ENCODE measurements around the gene CRACDL. TPM values are rescaled to one million over a fixed set of nuclear protein-coding genes. Genes with fewer than 3 reads are reported as not detected.
A peak's percentile ranks its signal among the peaks of the same experiment; 100 is the strongest.
"Not testable (repeated sequence)": the region's sequence is repeated elsewhere in the genome, so short reads cannot be mapped to it uniquely, and the experiment has no call there.

CRACDL gene
- total and polyA plus RNA-seq, 3 experiments from 2014 or later, result 0.22 to 1.2 (median 0.27) TPM

DNA sequence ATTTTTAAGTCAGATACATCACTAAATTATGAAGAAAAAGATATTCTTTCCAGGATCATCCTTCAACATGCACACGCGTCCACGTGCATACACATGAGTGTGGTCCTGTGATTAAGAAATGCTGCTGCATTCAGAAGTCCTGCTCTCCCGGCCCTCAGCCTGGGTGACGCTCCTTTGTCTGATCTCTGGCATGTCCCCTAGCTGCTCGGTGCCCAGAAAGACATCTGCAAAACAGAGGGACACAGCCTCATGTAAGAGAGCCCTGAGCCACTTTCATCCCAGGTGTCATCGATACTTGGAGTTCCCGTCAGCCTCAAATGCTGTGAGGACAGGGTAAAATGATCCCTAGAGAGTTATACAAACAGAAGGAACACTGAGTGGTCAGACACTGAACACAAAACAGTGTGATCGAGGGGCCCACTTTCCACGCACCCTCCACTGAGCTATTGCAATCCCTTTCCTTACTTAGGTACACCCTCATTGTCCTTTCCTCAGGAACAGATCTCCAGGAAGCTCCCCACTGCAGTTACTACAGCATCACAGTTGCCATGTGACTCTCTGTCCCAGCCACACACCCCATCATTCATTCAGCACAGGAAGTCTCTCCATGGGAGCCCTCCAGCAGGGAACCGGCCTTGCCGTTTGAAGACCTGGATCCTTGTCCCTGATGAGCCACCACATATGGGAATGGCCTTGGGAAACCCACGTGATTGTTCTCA, 32.1 kb downstream of the CRACDL start:
- POLR2A ChIA-PET, result no interaction called here
- Histone ChIP-seq H3K4me1 (ENCODE audit: insufficient read depth, low read length) (no peaks in the 10 kb centered on the region), H3K4me3 (ENCODE audit: low read length) (no peak overlapping the region), H3K27ac (ENCODE audit: low read depth, low read length) (no peak overlapping the region), H3K36me3 (ENCODE audit: insufficient read depth, low read length) (no peaks in the 10 kb centered on the region), H3K27me3 (ENCODE audit: insufficient read depth, low read length, poor library complexity, severe bottlenecking) (no peaks in the 10 kb centered on the region), H3K9me3 (ENCODE audit: low read length) (no peaks in the 10 kb centered on the region)
- Mint-ChIP-seq H3K27me3 (peaks cover 8 to 24% of the 10 kb centered on the region in 2 donors), H3K4me1 (peaks cover 4 to 5% (median 4%) of the 10 kb centered on the region in 3 donors), H3K9me3 (no peaks in the 10 kb centered on the region), H3K36me3 (peaks cover 0 to 3% (median 0%) of the 10 kb centered on the region in 3 donors), H3K27ac (no peak overlapping the region), H3K4me3 (no peak overlapping the region)
- no peak for DNase-seq
- CTCF ChIA-PET, result no interaction called here

DNA sequence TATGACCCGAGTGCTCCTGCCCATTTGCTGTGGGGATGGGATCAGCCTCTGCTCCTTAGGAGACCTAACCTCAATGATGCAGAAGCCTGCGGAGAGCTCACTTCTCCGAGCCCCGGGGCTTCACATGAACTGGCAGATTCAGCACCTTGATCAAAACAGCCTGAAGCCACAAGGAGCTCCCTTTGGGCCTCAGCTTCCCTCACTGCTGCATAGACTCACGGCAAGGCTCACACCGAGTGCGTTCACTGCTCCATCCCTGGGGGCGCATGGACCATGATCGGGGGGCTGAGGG, 33.0 kb downstream of the CRACDL start:
- ChIA-PET CTCF (no interaction called here), POLR2A (no interaction called here)
- H3K27me3 ChIP-seq (ENCODE audit: insufficient read depth, low read length, poor library complexity, severe bottlenecking), result no peaks in the 10 kb centered on the region
- no peak for DNase-seq
- no peaks in the 10 kb centered on the region for H3K4me1 ChIP-seq (ENCODE audit: insufficient read depth, low read length)
- H3K9me3 ChIP-seq (ENCODE audit: low read length), result no peaks in the 10 kb centered on the region
- no peaks in the 10 kb centered on the region for H3K36me3 ChIP-seq (ENCODE audit: insufficient read depth, low read length)
- H3K9me3 Mint-ChIP-seq, result no peaks in the 10 kb centered on the region
- H3K4me3 Mint-ChIP-seq, result no peak overlapping the region
- no peak overlapping the region for H3K27ac ChIP-seq (ENCODE audit: low read depth, low read length)
- H3K4me1 Mint-ChIP-seq, result no peaks in the 10 kb centered on the region
- no peak overlapping the region for H3K27ac Mint-ChIP-seq
- H3K27me3 Mint-ChIP-seq, result peaks cover 3 to 15% of the 10 kb centered on the region in 2 donors
- H3K4me3 ChIP-seq (ENCODE audit: low read length), result no peak overlapping the region
- peaks cover 0 to 3% (median 0%) of the 10 kb centered on the region in 3 donors for H3K36me3 Mint-ChIP-seq

DNA sequence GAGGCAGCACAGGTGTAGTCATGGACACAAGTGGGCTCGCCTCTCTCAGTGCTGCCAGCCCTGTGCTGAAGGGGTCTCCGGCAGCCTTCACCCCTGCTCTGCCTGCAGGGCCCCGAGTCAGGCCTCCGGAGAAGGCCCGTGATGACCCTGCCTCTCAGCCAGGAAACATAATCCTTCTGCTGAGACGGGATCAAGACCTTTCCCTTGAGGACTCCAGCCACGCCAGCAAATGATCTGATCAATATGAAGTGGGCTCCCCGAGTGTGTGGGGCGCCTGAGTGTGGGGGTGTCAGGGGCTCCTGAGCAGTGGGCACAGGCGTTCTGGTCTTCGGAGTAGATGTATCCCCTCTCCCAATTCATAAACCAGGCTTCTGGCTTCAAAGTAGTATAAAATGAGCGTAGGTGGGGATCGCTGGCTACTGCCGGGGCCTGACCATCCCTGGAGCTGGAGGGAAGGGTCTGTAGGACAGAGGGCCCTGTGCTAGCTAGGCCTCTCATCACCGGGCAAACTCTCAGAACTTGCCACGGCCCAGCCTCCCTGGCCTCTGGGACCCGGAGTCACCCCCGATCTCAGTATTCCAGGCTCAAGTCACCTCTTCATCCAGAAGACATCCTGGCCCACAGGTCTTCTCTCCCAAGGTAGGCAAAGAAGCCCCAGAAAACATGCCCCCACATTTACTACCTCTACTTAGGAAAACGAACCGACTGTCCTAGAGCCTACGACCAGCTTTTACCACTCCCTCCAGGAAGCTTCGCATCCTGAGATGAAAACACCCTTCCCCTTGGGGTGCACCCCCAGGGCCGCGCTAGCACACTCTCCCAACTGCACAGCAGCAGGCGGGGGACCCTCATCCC, 33.6 kb downstream of the CRACDL start:
- no peak for DNase-seq
- Mint-ChIP-seq H3K9me3 (no peaks in the 10 kb centered on the region), H3K36me3 (peaks cover 0 to 3% (median 0%) of the 10 kb centered on the region in 3 donors), H3K27me3 (peaks cover 1 to 9% of the 10 kb centered on the region in 2 donors), H3K27ac (no peak overlapping the region), H3K4me1 (no peaks in the 10 kb centered on the region), H3K4me3 (no peak overlapping the region)
- no peaks in the 10 kb centered on the region for H3K27me3 ChIP-seq (ENCODE audit: insufficient read depth, low read length, poor library complexity, severe bottlenecking)
- no peak overlapping the region for H3K27ac ChIP-seq (ENCODE audit: low read depth, low read length)
- POLR2A ChIA-PET, result no interaction called here
- CTCF ChIA-PET, result no interaction called here
- H3K4me3 ChIP-seq (ENCODE audit: low read length), result no peak overlapping the region
- no peaks in the 10 kb centered on the region for H3K36me3 ChIP-seq (ENCODE audit: insufficient read depth, low read length)
- no peaks in the 10 kb centered on the region for H3K9me3 ChIP-seq (ENCODE audit: low read length)
- H3K4me1 ChIP-seq (ENCODE audit: insufficient read depth, low read length), result no peaks in the 10 kb centered on the region

DNA sequence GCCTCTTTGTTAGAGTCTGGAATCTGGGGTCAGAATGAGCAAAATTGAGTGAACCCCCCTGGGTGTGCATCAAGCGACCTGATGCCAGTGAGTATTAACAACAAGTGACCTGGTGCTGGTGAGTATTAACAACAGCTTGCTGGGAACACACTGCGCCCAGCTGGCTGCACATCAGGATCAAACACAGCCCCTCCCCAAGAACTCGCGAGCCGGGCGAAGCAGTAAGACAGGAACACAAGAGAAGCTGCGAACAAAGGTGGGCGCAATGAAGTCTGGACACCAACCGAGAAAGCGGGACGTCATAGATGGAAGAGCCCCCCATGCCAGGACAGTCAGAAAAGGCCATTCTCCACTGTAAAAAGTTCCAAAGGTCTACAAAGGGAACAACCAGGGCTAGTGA, 34.3 kb downstream of the CRACDL start:
- Histone ChIP-seq H3K4me1 (ENCODE audit: insufficient read depth, low read length) (no peaks in the 10 kb centered on the region), H3K9me3 (ENCODE audit: low read length) (no peaks in the 10 kb centered on the region), H3K27ac (ENCODE audit: low read depth, low read length) (no peak overlapping the region), H3K27me3 (ENCODE audit: insufficient read depth, low read length, poor library complexity, severe bottlenecking) (no peaks in the 10 kb centered on the region), H3K4me3 (ENCODE audit: low read length) (no peak overlapping the region), H3K36me3 (ENCODE audit: insufficient read depth, low read length) (no peaks in the 10 kb centered on the region)
- Mint-ChIP-seq H3K27ac (no peak overlapping the region), H3K4me3 (no peak overlapping the region), H3K9me3 (no peaks in the 10 kb centered on the region), H3K27me3 (peaks cover 1 to 5% of the 10 kb centered on the region in 2 donors), H3K4me1 (no peaks in the 10 kb centered on the region), H3K36me3 (peaks cover 0 to 3% (median 0%) of the 10 kb centered on the region in 3 donors)
- POLR2A ChIA-PET, result no interaction called here
- CTCF ChIA-PET, result no interaction called here
- DNase-seq, result no peak

DNA sequence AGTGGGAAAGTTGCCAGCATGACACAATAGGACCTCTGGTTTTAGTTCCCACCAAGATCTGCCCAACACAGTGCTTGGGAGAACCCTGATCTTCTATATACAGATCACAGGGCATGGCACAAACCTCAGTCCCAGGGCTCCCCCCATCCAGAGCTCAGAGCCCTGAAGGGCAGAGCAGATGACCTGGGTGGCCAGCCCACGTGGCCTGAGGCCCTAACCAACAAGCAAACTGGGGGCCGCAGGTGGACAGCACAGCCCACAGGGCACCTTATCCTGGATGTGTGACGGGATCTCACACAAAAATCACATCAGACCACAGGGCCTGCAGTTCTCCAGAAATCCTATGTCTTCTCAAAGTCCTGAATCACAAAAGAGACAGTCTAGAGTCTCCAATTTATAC, 34.7 kb downstream of the CRACDL start:
- Histone ChIP-seq H3K27me3 (ENCODE audit: insufficient read depth, low read length, poor library complexity, severe bottlenecking) (no peaks in the 10 kb centered on the region), H3K9me3 (ENCODE audit: low read length) (no peaks in the 10 kb centered on the region), H3K4me3 (ENCODE audit: low read length) (no peak overlapping the region), H3K36me3 (ENCODE audit: insufficient read depth, low read length) (no peaks in the 10 kb centered on the region), H3K4me1 (ENCODE audit: insufficient read depth, low read length) (no peaks in the 10 kb centered on the region), H3K27ac (ENCODE audit: low read depth, low read length) (no peak overlapping the region)
- Mint-ChIP-seq H3K4me3 (no peak overlapping the region), H3K9me3 (no peaks in the 10 kb centered on the region), H3K27ac (no peak overlapping the region), H3K36me3 (peaks cover 0 to 3% (median 0%) of the 10 kb centered on the region in 3 donors), H3K27me3 (peaks cover 1 to 4% of the 10 kb centered on the region in 2 donors), H3K4me1 (no peaks in the 10 kb centered on the region)
- CTCF ChIA-PET, result no interaction called here
- DNase-seq, result no peak
- POLR2A ChIA-PET, result no interaction called here

DNA sequence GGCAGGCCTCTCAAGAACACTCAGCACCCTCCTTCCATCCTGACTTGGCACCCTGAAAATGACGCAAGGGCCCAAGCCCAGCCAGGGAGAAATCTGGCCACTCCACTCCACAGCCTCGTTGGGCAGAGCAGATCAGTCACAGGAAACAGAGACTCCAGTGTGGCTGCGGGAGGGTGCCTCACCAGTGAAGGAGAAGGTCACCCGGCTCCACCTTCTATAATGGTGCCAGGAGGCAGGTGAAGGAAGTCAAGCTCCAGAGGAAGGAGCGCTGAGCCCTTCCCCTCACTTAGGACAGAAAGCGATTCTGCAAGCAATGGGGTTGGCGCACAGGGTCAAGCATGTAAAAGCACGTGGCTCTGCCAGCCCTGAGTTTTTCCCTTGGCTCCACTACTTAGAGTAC, 35.3 kb downstream of the CRACDL start:
- H3K27ac Mint-ChIP-seq, result no peak overlapping the region
- no peak overlapping the region for H3K4me3 ChIP-seq (ENCODE audit: low read length)
- DNase-seq, result no peak
- peaks cover 0 to 3% (median 0%) of the 10 kb centered on the region in 3 donors for H3K36me3 Mint-ChIP-seq
- ChIA-PET POLR2A (no interaction called here), CTCF (no interaction called here)
- no peaks in the 10 kb centered on the region for H3K27me3 ChIP-seq (ENCODE audit: insufficient read depth, low read length, poor library complexity, severe bottlenecking)
- H3K36me3 ChIP-seq (ENCODE audit: insufficient read depth, low read length), result no peaks in the 10 kb centered on the region
- H3K4me1 Mint-ChIP-seq, result no peaks in the 10 kb centered on the region
- H3K9me3 ChIP-seq (ENCODE audit: low read length), result no peaks in the 10 kb centered on the region
- no peaks in the 10 kb centered on the region for H3K4me1 ChIP-seq (ENCODE audit: insufficient read depth, low read length)
- H3K27ac ChIP-seq (ENCODE audit: low read depth, low read length), result no peak overlapping the region
- H3K9me3 Mint-ChIP-seq, result no peaks in the 10 kb centered on the region
- H3K27me3 Mint-ChIP-seq, result peaks cover 4 to 5% of the 10 kb centered on the region in 2 donors
- no peak overlapping the region for H3K4me3 Mint-ChIP-seq

DNA sequence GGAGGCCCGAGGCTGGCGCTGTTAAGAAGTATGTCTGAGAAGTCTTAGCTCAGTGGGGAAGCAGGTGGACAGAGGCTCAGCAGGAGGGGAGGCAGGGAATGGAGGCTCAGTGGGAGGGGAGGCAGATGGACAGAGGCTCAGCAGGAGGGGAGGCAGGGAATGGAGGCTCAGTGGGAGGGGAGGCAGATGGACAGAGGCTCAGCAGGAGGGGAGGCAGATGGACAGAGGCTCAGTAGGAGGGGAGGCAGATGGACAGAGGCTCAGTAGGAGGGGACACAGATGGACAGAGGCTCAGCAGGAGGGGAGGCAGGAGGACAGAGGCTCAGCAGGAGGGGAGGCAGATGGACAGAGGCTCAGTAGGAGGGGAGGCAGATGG, 36.3 kb downstream of the CRACDL start:
- H3K27ac ChIP-seq (ENCODE audit: low read depth, low read length); H3K4me1 ChIP-seq (ENCODE audit: insufficient read depth, low read length); H3K27ac Mint-ChIP-seq; H3K9me3 ChIP-seq (ENCODE audit: low read length); H3K4me3 ChIP-seq (ENCODE audit: low read length); CTCF ChIA-PET; H3K36me3 Mint-ChIP-seq; DNase-seq; H3K9me3 Mint-ChIP-seq; H3K36me3 ChIP-seq (ENCODE audit: insufficient read depth, low read length); H3K27me3 Mint-ChIP-seq; H3K4me3 Mint-ChIP-seq; POLR2A ChIA-PET; H3K27me3 ChIP-seq (ENCODE audit: insufficient read depth, low read length, poor library complexity, severe bottlenecking); H3K4me1 Mint-ChIP-seq: not testable (repeated sequence)

DNA sequence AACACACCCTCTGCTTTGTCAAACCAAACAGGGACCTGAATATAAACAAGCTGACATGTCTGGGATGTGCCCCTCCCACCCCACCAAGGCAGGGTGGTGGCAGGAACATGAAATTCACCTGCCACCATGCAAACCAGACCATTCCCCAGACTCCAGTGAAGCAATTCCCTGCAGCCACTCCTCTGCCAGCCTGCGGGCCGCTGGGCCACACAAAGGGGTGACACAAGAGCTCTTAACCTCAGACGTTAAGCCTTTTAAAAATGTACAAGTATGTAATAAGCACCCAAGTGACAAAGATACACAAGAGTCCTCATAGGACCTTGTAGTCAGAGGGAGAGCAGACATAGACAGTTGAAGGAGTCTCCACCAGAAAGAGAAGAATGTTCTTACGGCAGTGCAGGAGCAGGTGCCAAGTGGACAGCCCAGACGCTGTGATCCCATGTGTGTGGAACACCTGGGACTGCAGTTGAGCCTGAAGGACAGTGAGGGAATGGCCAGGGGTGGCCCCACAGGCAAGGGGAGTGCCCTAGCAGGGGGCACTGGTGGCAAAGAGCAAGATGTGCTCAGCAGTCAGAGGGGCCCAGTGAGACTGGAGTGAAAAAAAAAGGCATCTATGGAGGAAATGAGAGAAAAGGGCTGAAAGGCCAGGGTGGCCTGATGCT, 36.9 kb downstream of the CRACDL start:
- Mint-ChIP-seq H3K27me3 (peaks cover 4 to 5% of the 10 kb centered on the region in 2 donors), H3K9me3 (no peaks in the 10 kb centered on the region), H3K36me3 (peaks cover 0 to 3% (median 0%) of the 10 kb centered on the region in 3 donors), H3K4me3 (no peak overlapping the region), H3K4me1 (no peaks in the 10 kb centered on the region), H3K27ac (peak overlapping the region in 1 of 8 donors; percentile 42)
- POLR2A ChIA-PET, result no interaction called here
- no peaks in the 10 kb centered on the region for H3K4me1 ChIP-seq (ENCODE audit: insufficient read depth, low read length)
- no peaks in the 10 kb centered on the region for H3K27me3 ChIP-seq (ENCODE audit: insufficient read depth, low read length, poor library complexity, severe bottlenecking)
- no peak for DNase-seq
- no peaks in the 10 kb centered on the region for H3K9me3 ChIP-seq (ENCODE audit: low read length)
- CTCF ChIA-PET, result no interaction called here
- H3K27ac ChIP-seq (ENCODE audit: low read depth, low read length), result no peak overlapping the region
- no peaks in the 10 kb centered on the region for H3K36me3 ChIP-seq (ENCODE audit: insufficient read depth, low read length)
- H3K4me3 ChIP-seq (ENCODE audit: low read length), result no peak overlapping the region
